Measurements from ENCODE around the gene ANGPTL3.

ANGPTL3 gene

DNA sequence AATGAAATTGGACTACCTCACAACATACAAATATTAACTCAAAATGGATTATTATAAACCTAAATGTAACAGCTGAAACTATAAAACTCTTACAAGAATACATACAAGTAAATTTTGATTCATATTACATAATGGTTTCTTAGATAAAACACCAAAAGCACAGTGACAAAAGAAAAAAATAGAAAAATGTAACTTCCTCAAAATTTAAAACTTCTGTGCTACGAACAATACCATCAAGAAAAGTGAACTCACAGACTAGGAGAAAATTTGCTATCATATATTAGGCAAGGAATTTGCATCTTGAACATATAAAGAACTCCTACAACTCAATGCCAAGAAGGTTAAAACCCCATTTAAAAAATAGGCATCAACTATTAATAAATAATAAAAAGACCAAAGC lies 31.2 kb downstream of the ANGPTL3 start:
- DNase-seq = no peak

DNA sequence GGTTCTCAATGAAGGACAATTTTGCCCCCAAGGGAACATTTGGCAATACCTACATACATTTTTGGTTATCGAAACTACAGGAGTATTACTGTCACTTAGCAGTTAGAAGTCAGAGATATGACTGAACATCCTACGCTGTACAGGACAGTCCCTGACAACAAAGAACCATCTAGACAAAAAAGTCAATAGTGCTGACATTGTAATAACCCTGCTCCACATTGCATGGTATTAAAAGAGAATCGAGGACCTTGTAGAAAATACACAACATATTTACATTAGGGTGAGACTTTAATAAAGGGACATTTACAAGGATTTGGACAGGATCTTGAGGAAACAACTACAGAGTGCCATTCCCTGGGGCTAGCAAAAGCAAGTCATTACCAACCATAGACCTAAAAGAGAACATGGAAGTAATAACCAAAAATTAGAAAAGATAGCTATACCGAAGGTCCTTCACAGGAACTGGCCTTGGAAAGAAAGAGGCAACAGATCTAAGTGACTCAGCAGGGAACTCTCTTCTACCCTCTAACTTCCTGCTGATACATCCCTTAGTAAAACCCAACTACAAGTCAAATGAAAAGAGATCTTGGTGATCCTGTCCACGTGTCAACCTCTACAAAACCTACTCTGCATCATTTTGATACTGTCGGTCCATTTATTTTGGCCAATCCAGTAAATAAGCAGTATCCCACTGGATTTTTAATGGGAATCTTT lies 40.2 kb downstream of the ANGPTL3 start:
- no peak for DNase-seq

DNA sequence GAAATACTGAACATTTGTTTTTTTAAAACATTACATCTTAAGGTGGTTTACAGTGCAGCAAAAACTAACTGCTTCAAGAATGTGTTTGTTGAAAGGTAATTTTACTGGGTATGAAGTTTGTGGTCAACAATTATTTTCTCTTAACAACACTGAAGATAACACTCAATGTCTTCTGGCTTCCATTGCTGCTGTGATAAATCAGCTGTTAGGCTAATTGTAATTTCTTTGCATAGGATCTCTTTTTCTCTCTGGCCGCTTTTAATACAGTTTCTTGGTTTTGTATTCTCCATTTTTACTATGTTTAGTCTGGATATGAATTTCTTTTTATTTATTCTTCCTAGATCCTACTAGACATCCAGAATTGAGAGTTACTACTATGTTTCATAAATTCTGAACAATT lies 46.0 kb downstream of the ANGPTL3 start:
- no peak for DNase-seq

DNA sequence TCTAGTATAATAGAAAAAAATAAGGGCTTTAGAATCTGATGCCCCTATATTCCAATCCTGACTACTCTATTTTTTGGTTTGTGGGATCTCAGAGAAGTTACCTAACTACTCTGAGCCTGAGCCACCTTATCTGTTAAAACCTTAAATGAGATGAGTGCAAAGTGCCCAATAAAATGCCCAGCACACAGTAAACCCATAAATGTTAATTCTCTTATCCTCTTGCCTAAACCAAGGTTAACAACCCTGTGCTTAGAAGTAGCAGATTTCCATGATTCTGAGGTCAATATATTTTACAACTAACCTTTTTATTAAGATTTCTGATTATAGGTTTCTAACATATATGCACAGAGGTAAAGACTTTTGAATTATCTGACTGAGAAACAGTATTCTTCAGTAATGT lies 55.1 kb downstream of the ANGPTL3 start:
- no peak for DNase-seq

DNA sequence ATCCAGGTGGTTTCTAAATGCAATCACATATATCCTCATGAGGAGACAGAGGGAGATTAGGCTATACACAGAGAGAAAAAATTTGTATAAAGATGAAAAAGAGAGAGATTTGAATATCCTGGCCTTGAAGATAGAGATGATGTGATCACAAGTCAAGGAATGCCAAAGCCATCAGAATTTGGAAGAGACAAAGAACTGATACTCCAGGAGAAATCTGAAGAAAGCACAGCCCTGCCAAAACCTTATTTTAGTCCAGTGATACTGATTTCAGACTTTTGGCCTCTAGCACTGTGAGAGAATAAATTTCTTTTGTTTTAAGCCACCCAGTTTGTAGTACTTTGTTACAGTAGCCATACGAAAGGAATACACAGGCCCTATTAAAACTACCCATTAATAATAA lies 57.4 kb downstream of the ANGPTL3 start:
- DNase-seq = no peak
